Stomach (tissue), 9 donors: ENCODE data around the gene ACSL3. TPM values are rescaled to one million over a fixed set of nuclear protein-coding genes. Genes with fewer than 3 reads are reported as not detected.

Source experiments
- DNase-seq, 2 donors: peaks; one replicate each; pipeline versions ENCODE4 v3.0.0 to v3.0.0-alpha.2; 2013 to 2019
- H3K27ac ChIP-seq, 5 donors: fragments of 200-600 bp in 4 of 5; sonication (generic) in 4 of 5; one replicate each; pipeline ENCODE4 v1.5.1; 2013 to 2019; ENCODE audit warnings: mild to moderate bottlenecking in 1 of 5, moderate library complexity in 1 of 5
- H3K27me3 ChIP-seq, 3 donors: fragments of 200-600 bp; sonication (generic); one replicate each; pipeline ENCODE4 v1.5.1; 2017 to 2019; ENCODE audit warnings: mixed run types in 1 of 3
- H3K36me3 ChIP-seq, 4 donors: fragments of 200-600 bp; sonication (generic); 1 replicate in 3 of 4; 2 replicates in 1 of 4; pipeline ENCODE4 v1.5.1; 2016 to 2019
- H3K4me1 ChIP-seq, 4 donors: fragments of 200-600 bp; sonication (generic); one replicate each; pipeline ENCODE4 v1.5.1; 2016 to 2019
- H3K4me3 ChIP-seq, 4 donors: fragments of 200-600 bp; sonication (generic) in 3 of 4; one replicate each; pipeline ENCODE4 v1.5.1; 2016 to 2019; ENCODE audit warnings: mild to moderate bottlenecking in 1 of 4
- H3K9me3 ChIP-seq, 4 donors: fragments of 200-600 bp; sonication (generic); one replicate each; pipeline ENCODE4 v1.5.1; 2016 to 2019
- EP300 ChIP-seq: sonication (generic); formaldehyde crosslinking; IDR thresholded peaks from one replicate; pipeline ENCODE4 v1.6.1; 2017; ENCODE audit warnings: antibody characterized with exemption
- POLR2A ChIP-seq, 4 donors: fragments of 450-650 bp; IDR thresholded peaks; one replicate each; pipeline ENCODE4 v1.6.1; 2016; ENCODE audit warnings: antibody characterized with exemption in 4 of 4, control low read depth in 2 of 4, mild to moderate bottlenecking in 1 of 4, moderate library complexity in 1 of 4
- POLR2AphosphoS5 ChIP-seq, 3 donors: sonication (generic); formaldehyde crosslinking; IDR thresholded peaks; one replicate each; pipeline ENCODE4 v1.6.1; 2016; ENCODE audit warnings: antibody characterized with exemption in 3 of 3
- WGBS, 5 donors: extraction: QIAGEN DNeasy Blood & Tissue Kit in 3 of 5; methylation state at CpG; one replicate each; pipeline versions ENCODE4 v1.1.5 to v1.1.7; 2013 to 2018; 5-methylcytosine and 5-hydroxymethylcytosine counted together
- intact Hi-C: fragments of 100-400 bp; cut with DNase I; formaldehyde crosslinking; loops from one replicate; pipeline ENCODE4 v1.15.1; 2023; ENCODE audit warnings: low total_unique reads
- polyA plus RNA-seq, 3 donors: library from polyadenylated mRNA; stranded (reverse); fragments of 200-250 nt; gene quantifications; one replicate each; pipeline ENCODE4 v1.2.3, GENCODE V29; 2013
- total RNA-seq, 5 donors: library from RNA; depleted of rRNA; stranded (reverse); fragments of >200 nt; gene quantifications; one replicate each; pipeline versions ENCODE4 v1.1.0 to v1.2.3, GENCODE V29; 2014 to 2016
- TF ChIP-seq, protein P1 (sequence below), 7 experiments: fragments of 450-650 bp in 4 of 7; fragments of 200-600 bp in 3 of 7; sonication (generic) in 3 of 7; IDR thresholded peaks; one replicate each; pipeline ENCODE4 v1.5.1; 2016 to 2019; ENCODE audit warnings: antibody characterized with exemption in 7 of 7, control low read depth in 2 of 7, mild to moderate bottlenecking in 1 of 7
- donor health status: healthy with polysubstance abuse.
- donor health status: Bipolar disorder and iron deficiency.
- donor health status: healthy.

ACSL3 gene
- total and polyA plus RNA-seq, 8 donors, result 10.5 to 234 (median 52.9) TPM

GRCh38 chr2:222973237-222973636 is 112.4 kb downstream of the ACSL3 start:
- TF ChIP-seq, protein P1, sequence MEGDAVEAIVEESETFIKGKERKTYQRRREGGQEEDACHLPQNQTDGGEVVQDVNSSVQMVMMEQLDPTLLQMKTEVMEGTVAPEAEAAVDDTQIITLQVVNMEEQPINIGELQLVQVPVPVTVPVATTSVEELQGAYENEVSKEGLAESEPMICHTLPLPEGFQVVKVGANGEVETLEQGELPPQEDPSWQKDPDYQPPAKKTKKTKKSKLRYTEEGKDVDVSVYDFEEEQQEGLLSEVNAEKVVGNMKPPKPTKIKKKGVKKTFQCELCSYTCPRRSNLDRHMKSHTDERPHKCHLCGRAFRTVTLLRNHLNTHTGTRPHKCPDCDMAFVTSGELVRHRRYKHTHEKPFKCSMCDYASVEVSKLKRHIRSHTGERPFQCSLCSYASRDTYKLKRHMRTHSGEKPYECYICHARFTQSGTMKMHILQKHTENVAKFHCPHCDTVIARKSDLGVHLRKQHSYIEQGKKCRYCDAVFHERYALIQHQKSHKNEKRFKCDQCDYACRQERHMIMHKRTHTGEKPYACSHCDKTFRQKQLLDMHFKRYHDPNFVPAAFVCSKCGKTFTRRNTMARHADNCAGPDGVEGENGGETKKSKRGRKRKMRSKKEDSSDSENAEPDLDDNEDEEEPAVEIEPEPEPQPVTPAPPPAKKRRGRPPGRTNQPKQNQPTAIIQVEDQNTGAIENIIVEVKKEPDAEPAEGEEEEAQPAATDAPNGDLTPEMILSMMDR (IDR thresholded peaks at IDR 0.05), result no peak
- TF ChIP-seq POLR2A (IDR thresholded peaks at IDR 0.05) (no peak), EP300 (no peak), POLR2AphosphoS5 (IDR thresholded peaks at IDR 0.05) (no peak)
- intact Hi-C loops, result loop anchor here (10.0 kb wide), 1 partner anchor 132 kb away; no protein-coding TSS in a partner anchor
- WGBS, 5 donors, result 64 to 75% (median 68%) methylated on average over 4 of the region's 4 CpGs

DNA sequence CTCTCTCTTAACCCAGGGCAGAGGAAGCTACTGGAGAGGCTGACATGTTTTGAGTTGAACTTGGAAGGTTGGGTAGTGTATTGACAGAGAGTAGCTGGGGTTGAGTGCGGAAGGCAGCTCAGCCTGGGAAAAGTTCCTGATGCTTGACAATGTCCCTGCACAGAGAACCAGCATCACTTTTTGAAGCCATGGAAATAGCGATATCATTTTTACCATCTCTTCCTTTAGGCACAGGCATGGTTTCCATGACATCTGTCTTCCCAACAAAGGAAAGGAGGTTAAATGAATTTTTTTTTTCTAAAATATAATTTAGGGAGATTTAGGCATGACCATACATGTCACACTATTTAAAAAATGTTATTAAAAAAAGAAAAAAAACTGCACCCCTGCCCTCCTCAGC is 112.9 kb downstream of the ACSL3 start:
- H3K36me3 ChIP-seq, result no peaks in the 10 kb centered on the region
- TF ChIP-seq, protein P1 (IDR thresholded peaks at IDR 0.05), result no peak
- no peak for TF ChIP-seq POLR2AphosphoS5 (IDR thresholded peaks at IDR 0.05)
- TF ChIP-seq EP300, result no peak
- no peak for TF ChIP-seq POLR2A (IDR thresholded peaks at IDR 0.05)
- H3K9me3 ChIP-seq, result no peaks in the 10 kb centered on the region
- H3K4me3 ChIP-seq, result no peak overlapping the region
- DNase-seq, result no peak
- intact Hi-C loops, result loop anchor here (10.0 kb wide), 1 partner anchor 131 kb away; no protein-coding TSS in a partner anchor
- peaks cover 0 to 30% (median 14%) of the 10 kb centered on the region in 4 donors for H3K4me1 ChIP-seq
- 87 to 92% (median 90%) methylated on average over 2 of the region's 2 CpGs for WGBS, 5 donors
- H3K27me3 ChIP-seq, result no peaks in the 10 kb centered on the region
- no peak overlapping the region for H3K27ac ChIP-seq

More at GRCh38 chr2:222973237-222973636, 112.4 kb downstream of the ACSL3 start:
- peak in 1 of 2 donors; percentile 26 for DNase-seq
- H3K4me3 ChIP-seq, result no peak overlapping the region
- H3K27ac ChIP-seq, result no peak overlapping the region
- H3K27me3 ChIP-seq, result no peaks in the 10 kb centered on the region
- no peaks in the 10 kb centered on the region for H3K9me3 ChIP-seq
- peaks cover 0 to 30% (median 14%) of the 10 kb centered on the region in 4 donors for H3K4me1 ChIP-seq
- H3K36me3 ChIP-seq, result no peaks in the 10 kb centered on the region

DNA sequence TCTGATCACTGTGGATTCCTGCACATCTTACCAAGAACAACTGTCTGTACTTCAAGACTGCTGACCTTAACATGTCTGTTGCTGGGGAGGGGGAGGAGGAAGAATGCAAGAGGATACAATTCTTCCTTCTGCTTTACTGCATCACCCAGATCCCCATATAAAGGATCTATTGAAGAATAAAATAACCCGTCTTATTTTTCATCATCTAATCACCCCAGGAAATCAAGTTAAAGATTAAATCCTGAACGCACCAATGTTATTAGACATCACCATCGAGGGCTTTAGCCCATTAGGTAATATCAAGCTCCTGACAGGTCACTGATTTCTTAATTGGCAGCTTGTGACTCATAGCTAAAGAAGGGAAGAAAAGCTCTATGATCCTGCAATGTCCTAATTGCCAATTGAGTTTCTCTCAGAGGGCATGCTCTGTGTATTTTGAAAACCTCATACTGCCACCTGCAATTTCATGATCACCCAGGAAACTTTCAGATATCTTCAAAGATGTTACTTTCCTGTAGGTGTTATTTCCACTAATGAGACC is 115.8 kb downstream of the ACSL3 start:
- peaks cover 0 to 23% (median 13%) of the 10 kb centered on the region in 4 donors for H3K4me1 ChIP-seq
- no peak for TF ChIP-seq EP300
- no peak for TF ChIP-seq POLR2AphosphoS5 (IDR thresholded peaks at IDR 0.05)
- TF ChIP-seq, protein P1 (IDR thresholded peaks at IDR 0.05), result no peak
- TF ChIP-seq POLR2A (IDR thresholded peaks at IDR 0.05), result no peak
- no peaks in the 10 kb centered on the region for H3K27me3 ChIP-seq
- no peak for DNase-seq
- no peaks in the 10 kb centered on the region for H3K9me3 ChIP-seq
- no peak overlapping the region for H3K4me3 ChIP-seq
- no peaks in the 10 kb centered on the region for H3K36me3 ChIP-seq
- WGBS, 5 donors, result 65 to 76% (median 68%) methylated on average over 3 of the region's 3 CpGs
- intact Hi-C loops, result loop anchor here (10.0 kb wide), 1 partner anchor 128 kb away; no protein-coding TSS in a partner anchor
- no peak overlapping the region for H3K27ac ChIP-seq

DNA sequence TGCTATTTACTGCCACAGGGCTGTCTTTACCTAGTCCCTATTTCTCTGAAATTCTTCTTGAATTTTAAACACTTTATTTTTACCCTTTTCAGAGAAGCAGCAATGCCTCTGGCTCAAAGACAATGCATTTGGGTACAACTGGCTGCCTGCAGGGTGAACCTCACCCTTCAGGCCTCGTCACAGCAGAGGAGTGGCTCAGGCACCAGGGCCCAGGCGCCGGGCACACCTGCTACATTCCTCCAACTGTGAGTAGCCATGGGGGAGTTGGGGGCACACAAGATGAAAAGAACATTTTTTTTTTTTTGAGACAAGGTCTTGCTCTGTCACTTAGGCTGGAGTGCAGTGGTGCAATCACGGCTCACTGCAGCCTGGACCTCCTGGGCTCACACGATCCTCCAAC is 116.3 kb downstream of the ACSL3 start:
- TF ChIP-seq, protein P1 (IDR thresholded peaks at IDR 0.05), result no peak
- no peak for TF ChIP-seq EP300
- 91 to 97% (median 96%) methylated on average over 5 of the region's 5 CpGs for WGBS, 5 donors
- intact Hi-C loops, result loop anchor here (10.0 kb wide), 1 partner anchor 128 kb away; no protein-coding TSS in a partner anchor
- H3K4me3 ChIP-seq, result no peak overlapping the region
- H3K27ac ChIP-seq, result no peak overlapping the region
- no peaks in the 10 kb centered on the region for H3K27me3 ChIP-seq
- H3K9me3 ChIP-seq, result no peaks in the 10 kb centered on the region
- DNase-seq, result no peak
- H3K36me3 ChIP-seq, result no peaks in the 10 kb centered on the region
- peaks cover 0 to 20% (median 9%) of the 10 kb centered on the region in 4 donors for H3K4me1 ChIP-seq
